HG03175 (cell line): Measurements from ENCODE around the gene TLR4.

Source experiments
- ATAC-seq: cut with Tn5 transposase; IDR thresholded peaks from one replicate; pipeline ENCODE4 v1.9.1; 2021; ENCODE audit warnings: mild to moderate bottlenecking, moderate library complexity; ENCODE audit not compliant: unreplicated experiment

Gene TLR4

DNA sequence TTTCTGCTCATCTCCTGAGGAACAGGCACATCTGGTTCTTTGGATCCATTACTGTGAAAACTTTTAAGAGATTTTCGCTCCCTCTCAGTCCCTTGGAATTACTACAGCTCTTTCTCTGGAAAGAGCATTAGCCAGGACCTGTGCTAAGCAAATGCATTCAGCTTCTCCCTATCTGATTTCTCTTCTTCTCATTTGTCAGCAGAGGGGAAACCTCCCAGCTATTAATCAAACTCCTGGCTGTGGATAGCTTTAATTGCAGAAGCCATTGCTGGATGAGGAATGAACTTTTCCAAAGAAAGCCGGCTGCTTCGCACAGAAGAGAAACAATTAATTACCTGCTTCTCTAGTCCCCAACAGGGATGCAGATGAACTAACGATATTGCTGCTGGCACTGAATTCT lies 37.9 kb downstream of the TLR4 start:
- ATAC-seq = no peak

DNA sequence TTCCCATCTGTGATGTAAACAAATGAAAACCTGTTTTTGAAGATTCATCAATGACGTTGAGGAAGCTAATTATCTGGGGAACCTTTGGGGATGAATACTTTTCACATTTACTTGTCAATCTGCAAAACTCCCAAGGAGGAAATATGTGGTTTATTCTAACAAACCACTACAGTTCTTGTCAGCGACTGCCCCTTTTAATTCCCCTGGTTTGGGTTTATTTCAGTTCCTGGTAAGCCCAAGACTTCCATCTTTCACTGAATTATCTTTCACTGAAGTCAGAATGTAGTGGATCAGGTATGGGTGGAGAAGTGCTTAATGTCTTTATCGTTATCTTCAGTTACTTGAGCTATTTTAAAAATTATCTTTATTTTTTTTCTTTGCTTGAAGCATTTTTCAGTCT lies 40.2 kb downstream of the TLR4 start:
- no peak for ATAC-seq

DNA sequence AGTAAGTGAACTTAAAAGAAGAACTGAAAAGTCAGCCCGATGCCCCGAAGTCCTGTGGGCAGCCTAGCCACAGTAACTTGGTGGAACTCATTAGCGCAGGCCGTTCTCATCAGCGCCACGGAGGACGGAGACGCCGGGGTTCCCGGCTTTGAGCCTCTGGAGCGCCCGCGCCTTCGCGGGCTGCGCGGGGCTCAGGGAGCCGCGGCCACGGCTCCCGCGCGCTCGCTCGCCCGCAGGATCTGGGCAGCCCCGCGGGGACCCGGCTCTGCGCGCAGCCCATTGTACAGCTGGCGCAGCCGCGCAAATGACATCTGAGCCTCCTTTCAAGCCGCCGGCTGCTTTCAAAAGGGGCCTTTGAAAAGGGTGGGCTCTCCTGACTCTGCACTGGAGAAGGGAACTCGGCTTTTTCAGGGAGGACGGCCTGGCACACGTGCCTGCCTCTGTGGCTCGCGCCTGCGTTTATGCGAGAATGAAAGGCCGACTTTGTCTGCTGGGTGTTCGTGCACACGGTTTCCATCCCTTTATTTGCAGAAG lies 40.7 kb downstream of the TLR4 start:
- no peak for ATAC-seq

DNA sequence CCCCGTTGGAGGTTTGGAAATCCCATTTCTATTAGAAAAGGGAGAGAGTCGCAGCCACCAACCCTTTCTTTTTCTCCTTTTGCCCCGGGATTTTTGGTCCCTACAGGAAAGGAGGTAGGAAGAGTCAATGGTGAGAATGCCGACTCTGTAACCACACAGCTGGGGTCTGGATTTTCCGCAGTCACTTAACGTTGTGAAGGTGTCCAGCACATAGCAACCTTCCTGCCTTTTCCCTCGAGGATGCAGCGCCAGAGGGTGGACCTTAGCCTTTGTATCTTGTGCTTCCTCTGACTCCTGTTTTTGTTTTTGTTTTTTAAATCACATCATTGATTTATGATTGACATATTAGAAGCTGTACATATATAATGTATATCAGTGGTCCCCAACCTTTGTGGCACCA lies 41.4 kb downstream of the TLR4 start:
- no peak for ATAC-seq

DNA sequence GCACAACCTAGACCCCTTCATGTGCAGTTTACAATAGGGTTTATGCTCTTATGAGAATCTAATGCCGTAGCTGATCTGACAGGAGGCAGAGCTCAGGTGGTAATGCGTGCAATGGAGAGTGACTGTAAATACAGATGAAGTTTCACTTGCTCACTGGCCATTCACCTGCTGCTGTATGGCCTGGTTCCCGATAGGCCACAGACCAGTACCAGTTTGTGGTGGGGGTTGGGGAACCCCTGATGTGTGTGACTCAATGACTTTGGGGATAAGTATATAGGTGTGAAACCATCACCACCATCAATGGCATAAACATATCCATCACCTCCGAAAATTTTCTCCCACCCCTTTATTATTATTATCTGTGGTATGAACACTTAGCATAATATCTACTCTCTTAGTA lies 42.1 kb downstream of the TLR4 start:
- no peak for ATAC-seq

DNA sequence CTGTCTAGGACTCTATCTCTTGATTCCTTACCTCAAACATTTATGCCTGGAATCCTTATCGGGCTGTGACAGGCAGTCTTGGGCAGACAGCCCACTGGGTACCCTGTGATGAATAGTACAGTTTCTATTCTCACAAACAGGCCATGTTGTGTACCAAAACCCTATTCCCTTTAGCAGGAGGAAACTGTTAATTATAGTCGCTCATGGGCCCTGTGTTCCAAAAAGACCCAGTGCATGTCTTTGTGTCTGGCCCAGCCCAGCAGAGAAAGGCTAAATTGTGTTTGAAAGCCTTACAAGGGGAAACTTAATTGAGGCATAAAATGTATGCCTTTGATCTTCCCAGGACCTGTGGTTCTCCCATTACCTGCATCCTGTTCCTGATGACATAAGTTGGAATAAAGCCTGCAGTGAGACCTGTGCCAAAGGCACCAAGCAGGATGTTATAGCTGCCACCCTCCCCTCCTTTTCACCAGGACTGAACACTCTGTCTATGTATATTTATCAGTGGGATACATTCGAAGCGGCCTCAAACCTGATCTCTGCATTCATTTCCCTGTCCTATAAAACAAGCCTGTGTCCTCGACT lies 43.3 kb downstream of the TLR4 start:
- ATAC-seq = no peak

DNA sequence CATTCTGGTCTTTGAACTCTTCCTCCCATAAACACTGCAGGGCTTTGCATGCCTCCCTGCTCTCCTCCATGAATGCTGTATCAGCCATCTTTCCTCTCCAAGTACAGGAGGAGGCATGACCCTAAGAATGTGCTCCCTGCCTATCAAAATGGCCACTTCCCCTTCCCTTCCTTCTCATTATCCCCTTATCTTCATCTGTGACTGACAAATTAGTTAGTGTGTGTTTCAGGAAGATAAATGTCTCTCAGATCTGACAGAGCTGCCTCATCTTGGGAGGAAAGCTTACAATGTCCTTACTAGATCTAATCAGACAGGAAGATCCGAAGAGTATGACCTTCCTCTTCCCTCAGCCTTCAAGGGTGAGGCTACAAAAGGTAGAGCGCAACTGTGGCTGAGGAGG lies 46.2 kb downstream of the TLR4 start:
- no peak for ATAC-seq

DNA sequence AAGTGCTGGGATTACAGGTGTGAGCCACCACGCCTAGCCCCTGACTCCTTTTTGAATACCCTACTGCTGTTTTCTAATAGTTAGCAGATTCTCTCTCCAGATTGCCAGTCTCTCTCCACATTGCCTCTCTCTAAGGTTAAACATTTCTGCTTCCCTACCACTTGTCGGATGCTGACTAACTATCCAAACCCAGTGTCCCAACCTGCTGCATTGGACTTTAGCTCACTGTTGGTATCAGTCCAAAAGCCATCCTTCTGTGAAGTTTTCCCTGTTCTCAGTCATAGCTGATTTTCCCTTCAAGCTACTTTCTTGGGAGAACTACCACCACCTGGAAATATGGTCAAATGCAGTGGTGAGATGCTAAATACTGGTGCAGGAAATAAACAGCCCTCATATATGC lies 48.7 kb downstream of the TLR4 start:
- no peak for ATAC-seq

DNA sequence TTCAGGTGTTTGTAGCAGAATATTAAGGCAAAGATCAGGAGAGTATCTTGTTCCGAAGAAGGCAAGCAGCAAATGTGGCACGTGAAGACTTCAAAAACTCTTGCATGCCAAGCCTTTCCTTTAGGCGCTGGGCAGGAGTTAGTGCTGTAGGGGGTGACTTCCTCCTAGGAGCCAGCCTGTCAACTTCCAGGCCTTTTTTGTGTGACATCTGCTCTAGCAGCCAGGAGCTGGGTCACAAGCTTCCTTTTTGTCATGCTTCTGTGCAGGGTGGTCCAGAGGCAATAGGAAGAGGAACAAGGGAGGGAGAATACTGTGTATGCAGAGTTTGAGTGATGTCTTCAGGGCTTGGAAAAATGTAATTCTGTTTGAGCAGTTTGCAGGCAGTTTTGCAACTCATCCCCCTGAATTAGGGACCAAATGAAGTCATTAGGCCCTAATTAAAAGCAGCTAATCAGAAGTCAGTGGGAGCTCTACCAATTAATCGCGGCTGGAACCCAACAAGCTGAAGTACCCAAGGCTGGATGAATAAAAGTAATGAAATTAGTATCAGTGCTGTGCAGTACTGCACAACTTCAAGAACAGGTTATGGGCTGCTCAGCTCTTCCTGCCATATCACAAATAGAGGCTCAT lies 53.5 kb downstream of the TLR4 start:
- no peak for ATAC-seq

DNA sequence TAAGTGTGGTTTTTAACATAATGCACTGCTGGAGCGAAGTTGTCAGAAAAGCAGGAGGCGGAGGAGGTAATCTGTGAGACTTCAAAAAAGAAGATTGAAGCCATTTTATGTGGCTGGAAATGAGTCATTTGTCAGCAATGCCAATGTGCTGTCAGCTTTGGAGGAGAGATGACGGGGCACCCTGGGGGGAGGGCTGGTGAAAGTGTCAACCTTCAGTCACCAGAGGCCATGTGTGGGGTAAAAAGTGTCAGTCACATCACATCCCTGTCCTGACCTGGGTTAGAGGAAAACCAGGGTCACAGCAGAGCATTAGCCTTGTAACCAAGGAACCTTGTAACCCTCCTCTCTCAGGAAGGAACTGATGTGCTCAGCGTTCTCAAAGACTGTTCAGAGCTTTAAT lies 59.1 kb downstream of the TLR4 start:
- ATAC-seq = no peak

DNA sequence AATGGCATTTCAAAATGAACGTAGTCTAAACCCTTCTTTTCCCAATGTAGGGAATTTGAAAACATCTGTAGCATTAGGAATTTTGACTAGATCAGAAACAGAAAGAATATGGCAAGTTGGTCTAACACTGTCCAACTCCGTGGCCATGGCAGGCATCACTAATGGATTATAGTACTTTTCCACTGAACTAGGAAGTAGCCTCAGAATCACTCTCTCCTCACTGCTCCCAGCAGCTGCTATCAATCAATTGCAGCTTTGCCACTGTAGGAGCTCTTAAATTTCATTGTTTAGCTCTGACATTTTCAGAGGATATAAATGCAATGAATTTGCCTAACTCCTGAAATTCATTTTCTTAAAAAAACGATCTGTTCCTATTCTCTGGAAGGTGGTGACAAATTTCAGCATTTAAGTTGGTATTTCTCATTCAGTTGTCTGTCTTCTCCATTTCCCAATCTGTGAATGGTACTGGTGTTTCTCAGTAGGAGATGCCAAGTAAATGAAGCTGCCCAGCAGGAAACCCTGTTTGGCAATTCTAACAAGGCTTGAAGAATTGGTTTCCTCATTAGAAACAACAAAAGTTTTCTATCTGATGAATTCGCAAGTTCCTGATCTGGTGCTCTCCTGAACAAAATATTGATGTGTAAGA lies 64.7 kb downstream of the TLR4 start:
- ATAC-seq = no peak

DNA sequence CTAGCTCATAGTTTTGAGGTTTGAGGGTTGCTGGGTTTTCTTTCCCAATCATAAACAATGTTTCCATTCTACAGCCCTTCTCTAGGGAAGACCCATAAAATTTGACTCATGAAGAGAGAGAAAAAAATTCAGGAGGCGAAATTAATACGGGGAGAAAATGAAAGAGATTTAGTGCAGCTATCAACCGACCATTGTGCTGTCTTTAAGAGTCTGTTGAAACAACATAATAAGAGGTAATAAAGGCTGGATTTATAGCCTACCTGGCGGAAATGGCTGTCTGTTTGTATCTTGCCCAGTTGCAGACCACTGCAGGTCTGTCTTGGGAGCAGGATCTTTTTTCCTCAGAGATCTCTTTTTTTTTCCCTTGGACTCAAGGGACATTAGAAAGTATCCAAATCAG lies 66.9 kb downstream of the TLR4 start:
- ATAC-seq = no peak

DNA sequence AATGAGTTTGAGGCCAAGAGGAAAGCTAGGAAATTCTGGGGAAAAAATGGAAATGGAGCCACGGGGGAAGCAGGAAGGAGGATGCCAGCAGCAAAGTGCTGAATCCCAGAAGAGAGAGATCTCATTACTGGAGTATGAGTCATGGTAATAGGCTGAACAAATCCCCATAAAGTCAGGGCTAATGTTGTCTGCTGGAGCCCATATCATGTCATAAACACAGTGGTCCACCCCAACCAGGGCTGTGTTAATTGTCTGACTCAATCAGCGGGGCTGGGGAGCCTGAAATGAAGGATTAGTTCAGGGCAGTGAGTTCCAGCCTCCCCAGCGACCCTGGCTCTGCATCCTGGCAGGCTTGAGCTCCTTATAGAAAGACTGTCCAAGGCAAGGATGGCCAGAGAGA lies 68.8 kb downstream of the TLR4 start:
- no peak for ATAC-seq
